GM18868 (cell line): ENCODE data around the gene PPP6C.
"Not testable (repeated sequence)": the region's sequence is repeated elsewhere in the genome, so short reads cannot be mapped to it uniquely, and the experiment has no call there.

Experiments
- ATAC-seq: cut with Tn5 transposase; IDR thresholded peaks from one replicate; pipeline ENCODE4 v1.9.1; 2021; ENCODE audit warnings: mild to moderate bottlenecking, moderate library complexity; ENCODE audit not compliant: unreplicated experiment

The PPP6C gene

GRCh38 chr9:125183054-125183453, 6.5 kb downstream of the PPP6C start:
- ATAC-seq = no peak

GRCh38 chr9:125181756-125182155, 7.8 kb downstream of the PPP6C start:
- not testable (repeated sequence) for ATAC-seq

- ATAC-seq = no peak
Observed at GRCh38 chr9:125180876-125181275, 8.7 kb downstream of the PPP6C start.

GRCh38 chr9:125179776-125180175, 9.8 kb downstream of the PPP6C start:
- ATAC-seq = not testable (repeated sequence)

GRCh38 chr9:125177888-125178287, 11.7 kb downstream of the PPP6C start:
- ATAC-seq = no peak

GRCh38 chr9:125176636-125177035, 13.0 kb downstream of the PPP6C start:
- ATAC-seq = no peak

DNA sequence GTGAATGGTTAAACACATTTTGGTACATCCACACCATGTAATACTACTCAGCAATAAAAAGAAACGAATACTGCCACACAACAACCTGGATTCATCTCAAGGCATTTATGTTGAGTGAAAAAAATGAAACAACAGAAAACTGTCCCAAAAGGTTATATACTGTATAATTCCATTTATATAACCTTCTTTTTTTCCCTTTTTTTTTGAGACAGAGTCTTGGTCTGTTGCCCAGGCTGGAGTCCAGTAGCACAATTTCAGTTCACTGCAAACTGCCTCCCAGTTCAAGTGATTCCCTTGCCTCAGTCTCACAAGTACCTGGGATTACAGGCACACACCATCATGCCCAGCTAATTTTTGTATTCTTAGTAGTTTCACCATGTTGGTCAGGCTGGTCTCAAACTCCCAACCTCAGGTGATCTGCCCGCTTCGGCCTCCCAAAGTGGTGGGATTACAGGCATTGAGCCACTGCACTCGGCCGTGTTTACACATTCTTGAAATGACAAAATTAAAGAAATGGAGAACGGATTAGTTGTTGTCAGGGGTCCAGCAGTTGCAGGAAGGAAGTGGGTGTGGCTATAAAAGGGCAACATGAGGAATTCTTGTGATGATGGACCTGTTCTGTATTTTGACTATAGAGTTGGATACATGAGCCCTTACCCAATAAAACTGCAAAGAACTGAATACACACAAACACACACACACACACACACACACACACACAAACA, 17.4 kb downstream of the PPP6C start:
- no peak for ATAC-seq

DNA sequence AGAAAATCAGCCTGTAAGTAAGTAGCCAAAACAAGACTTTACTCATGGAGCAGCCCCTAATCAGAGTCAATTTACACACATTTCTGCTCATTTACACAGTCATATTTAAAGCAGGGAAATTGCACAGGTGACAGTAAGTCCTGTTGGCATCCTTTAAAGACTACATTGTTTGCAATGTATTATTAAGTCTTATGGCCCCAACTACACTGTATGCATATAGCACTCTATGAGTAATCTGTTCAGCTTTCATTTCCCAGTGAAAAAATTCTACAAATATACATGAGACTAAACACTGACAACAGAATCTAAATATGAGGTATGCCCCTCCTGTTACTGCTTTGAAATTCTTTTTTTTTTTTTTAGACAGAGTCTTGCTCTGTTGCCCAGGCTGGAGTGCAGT, 19.7 kb downstream of the PPP6C start:
- ATAC-seq = no peak

DNA sequence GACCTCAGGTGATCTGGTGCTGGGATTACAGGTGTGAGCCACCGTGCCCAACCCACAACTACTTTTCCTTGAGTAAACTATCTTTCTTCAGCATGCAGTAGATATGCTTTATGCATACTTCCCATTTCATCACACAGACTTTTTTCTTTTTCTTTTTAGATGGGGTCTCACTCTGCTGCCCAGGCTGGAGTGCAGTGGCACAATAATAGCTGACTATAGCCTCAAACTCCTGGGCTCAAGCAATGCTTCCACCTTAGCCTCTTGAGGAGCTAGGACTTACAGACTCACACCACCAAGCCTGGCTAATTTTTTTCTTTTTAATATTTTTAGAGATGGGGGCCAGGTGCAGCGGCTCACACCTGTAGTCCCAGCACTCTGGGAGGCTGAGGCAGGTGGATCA, 22.8 kb downstream of the PPP6C start:
- no peak for ATAC-seq

DNA sequence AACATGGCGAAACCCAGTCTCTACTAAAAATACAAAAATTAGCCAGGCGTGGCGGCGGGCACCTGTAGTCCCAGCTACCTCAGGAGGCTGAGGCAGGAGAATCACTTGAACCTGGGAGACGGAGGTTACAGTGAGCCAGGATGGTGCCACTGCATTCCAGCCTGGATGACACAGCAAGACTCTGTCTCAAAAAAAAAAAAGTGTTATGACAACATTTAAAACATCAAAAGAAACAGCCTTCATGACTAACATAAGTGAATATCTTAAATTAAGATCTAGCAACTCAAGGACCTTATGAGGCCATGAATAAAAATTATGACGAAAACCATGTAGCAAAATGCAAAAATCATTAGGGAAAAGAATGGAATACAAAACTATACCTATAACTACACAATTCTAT, 26.7 kb downstream of the PPP6C start:
- ATAC-seq = not testable (repeated sequence)

- no peak for ATAC-seq
Observed at GRCh38 chr9:125161284-125161918, 28.2 kb downstream of the PPP6C start.

- no peak for ATAC-seq
Observed at GRCh38 chr9:125160750-125161149, 28.9 kb downstream of the PPP6C start.

DNA sequence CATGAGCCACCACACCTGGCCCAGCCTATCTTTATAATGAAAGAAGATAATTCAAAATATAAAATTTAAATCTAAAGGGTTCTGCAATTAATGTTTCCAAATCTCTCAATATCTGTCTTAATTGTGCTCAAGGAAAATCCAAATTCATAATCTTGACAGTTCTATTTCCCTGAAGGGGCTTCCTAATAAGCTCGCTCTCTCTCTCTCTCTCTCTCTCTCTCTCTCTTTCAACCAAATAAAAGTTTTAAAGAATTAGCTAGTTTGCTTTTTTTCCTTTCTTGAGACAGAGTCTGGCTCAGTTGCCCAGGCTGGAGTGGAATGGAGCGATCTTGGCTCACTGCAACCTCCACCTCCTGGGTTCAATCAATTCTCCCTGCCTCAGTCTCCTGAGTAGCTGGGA, 33.1 kb downstream of the PPP6C start:
- no peak for ATAC-seq

DNA sequence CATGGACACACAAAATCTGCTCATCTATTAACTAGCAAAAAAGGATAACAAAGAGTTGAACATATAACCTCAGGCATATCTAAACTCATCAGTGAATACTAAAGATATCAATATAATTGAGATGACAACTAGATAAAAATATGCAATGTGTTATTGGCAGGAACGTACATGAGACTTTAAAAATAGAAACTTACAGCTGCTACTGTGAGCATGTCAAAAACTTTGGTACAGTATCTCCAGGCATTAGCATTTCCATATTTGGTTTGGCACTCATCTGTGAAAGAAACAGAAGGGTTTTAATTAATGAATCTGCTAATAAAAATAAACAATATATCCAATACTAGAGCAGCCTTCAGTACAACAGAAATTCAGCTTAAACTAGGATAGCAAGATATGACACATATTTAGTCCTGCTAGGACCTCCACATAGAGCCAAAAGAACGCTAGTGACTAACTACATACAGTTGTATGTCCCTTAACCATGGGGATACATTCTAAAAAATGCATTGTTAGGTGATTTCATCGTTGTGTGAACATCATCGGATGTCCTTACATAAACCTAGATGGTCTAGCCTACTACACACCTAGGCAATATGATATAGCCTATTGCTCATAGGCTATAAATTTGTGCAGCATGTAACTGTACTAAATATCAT, 35.8 kb downstream of the PPP6C start:
- ATAC-seq = no peak

GRCh38 chr9:125151730-125152129, 37.9 kb downstream of the PPP6C start:
- no peak for ATAC-seq

DNA sequence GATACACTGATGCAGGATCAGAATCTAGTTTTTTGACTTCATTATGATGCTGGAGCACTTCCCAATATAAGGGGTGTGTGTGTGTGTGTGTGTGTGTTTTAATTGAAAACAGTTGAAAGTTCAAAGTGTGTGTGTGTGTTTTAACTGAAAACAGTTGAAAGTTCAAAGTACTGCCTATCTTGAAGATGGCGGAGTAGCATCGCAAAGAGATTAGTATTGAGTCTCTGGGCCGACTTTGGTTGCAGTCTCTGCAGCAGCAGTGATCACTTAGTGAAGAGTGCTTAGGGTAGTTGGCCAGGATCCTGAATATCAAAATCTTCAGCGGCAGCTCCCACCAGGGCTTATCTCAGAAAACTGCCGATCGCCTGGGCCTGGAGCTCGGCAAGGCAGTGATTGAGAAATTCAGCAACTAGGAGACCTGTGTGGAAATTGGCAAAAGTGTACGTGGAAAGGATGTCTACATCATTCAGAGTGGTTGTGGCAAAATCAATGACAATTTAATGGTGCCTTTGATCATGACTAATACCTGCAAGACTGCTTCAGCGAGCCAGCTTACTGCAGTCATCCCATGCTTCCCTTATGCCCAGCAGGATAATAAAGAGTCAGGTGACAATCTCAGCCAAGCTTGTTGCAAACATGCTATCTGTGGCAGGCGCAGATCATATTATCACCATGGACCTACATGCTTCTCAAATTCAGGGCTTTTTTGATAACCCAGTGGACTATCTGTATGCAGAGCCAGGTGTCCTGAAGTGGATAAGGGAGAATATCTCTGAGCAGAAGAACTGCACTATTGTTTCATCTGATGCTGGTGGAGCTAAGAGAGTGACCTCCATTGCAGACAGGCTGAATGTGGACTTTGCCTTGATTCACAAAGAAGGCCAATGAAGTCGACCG, 39.0 kb downstream of the PPP6C start:
- ATAC-seq = no peak

GRCh38 chr9:125147401-125147951, 42.1 kb downstream of the PPP6C start:
- no peak for ATAC-seq

- no peak for ATAC-seq
Observed at GRCh38 chr9:125146247-125146646, 43.4 kb downstream of the PPP6C start.

GRCh38 chr9:125145425-125145824, 44.2 kb downstream of the PPP6C start:
- no peak for ATAC-seq

- ATAC-seq = peak; percentile 98
Observed at GRCh38 chr9:125143377-125144090, 46.1 kb downstream of the PPP6C start, which contains the start of gene SCAI. SCAI (minus strand) TSS chr9:125143528; CDS start chr9:125143437, 91 bp downstream.
